ENCODE results near the gene TEP1.

GRCh38 chr14:20384886-20385285, 28.4 kb downstream of the TEP1 start:
- TF ChIP-seq, protein P1, sequence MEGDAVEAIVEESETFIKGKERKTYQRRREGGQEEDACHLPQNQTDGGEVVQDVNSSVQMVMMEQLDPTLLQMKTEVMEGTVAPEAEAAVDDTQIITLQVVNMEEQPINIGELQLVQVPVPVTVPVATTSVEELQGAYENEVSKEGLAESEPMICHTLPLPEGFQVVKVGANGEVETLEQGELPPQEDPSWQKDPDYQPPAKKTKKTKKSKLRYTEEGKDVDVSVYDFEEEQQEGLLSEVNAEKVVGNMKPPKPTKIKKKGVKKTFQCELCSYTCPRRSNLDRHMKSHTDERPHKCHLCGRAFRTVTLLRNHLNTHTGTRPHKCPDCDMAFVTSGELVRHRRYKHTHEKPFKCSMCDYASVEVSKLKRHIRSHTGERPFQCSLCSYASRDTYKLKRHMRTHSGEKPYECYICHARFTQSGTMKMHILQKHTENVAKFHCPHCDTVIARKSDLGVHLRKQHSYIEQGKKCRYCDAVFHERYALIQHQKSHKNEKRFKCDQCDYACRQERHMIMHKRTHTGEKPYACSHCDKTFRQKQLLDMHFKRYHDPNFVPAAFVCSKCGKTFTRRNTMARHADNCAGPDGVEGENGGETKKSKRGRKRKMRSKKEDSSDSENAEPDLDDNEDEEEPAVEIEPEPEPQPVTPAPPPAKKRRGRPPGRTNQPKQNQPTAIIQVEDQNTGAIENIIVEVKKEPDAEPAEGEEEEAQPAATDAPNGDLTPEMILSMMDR (IDR thresholded peaks at IDR 0.05), result no peak
- TF ChIP-seq, protein P2, sequence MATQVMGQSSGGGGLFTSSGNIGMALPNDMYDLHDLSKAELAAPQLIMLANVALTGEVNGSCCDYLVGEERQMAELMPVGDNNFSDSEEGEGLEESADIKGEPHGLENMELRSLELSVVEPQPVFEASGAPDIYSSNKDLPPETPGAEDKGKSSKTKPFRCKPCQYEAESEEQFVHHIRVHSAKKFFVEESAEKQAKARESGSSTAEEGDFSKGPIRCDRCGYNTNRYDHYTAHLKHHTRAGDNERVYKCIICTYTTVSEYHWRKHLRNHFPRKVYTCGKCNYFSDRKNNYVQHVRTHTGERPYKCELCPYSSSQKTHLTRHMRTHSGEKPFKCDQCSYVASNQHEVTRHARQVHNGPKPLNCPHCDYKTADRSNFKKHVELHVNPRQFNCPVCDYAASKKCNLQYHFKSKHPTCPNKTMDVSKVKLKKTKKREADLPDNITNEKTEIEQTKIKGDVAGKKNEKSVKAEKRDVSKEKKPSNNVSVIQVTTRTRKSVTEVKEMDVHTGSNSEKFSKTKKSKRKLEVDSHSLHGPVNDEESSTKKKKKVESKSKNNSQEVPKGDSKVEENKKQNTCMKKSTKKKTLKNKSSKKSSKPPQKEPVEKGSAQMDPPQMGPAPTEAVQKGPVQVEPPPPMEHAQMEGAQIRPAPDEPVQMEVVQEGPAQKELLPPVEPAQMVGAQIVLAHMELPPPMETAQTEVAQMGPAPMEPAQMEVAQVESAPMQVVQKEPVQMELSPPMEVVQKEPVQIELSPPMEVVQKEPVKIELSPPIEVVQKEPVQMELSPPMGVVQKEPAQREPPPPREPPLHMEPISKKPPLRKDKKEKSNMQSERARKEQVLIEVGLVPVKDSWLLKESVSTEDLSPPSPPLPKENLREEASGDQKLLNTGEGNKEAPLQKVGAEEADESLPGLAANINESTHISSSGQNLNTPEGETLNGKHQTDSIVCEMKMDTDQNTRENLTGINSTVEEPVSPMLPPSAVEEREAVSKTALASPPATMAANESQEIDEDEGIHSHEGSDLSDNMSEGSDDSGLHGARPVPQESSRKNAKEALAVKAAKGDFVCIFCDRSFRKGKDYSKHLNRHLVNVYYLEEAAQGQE (IDR thresholded peaks at IDR 0.05; ENCODE audit: insufficient read depth in 1 of 2, low read depth in 2 of 2, low read length in 1 of 2), result no peak
- no peak for TF ChIP-seq POLR2AphosphoS5 (IDR thresholded peaks at IDR 0.05; ENCODE audit: low read depth, low read length)
- no peak for TF ChIP-seq SIN3A (IDR thresholded peaks at IDR 0.05; ENCODE audit: borderline replicate concordance, insufficient read depth, low read depth, low read length)
- TF ChIP-seq TCF7L2 (IDR thresholded peaks at IDR 0.05; ENCODE audit: low read depth, low read length), result no peak
